Tibial nerve (tissue), 4 donors: ENCODE data around the gene ZCWPW2. TPM values are rescaled to one million over a fixed set of nuclear protein-coding genes. Genes with fewer than 3 reads are reported as not detected.

Experiments used
- DNase-seq, 2 donors: peaks; one replicate each; pipeline ENCODE4 v3.0.0-alpha.2; 2019; ENCODE audit warnings: low spot score in 2 of 2
- H3K27ac ChIP-seq, 4 donors: fragments of 200-600 bp; sonication (generic) in 3 of 4; one replicate each; pipeline ENCODE4 v1.5.1; 2017 to 2019; ENCODE audit warnings: mild to moderate bottlenecking in 1 of 4
- H3K27me3 ChIP-seq, 2 donors: fragments of 200-600 bp; sonication (generic) in 1 of 2; one replicate each; pipeline versions ENCODE4 v1.5.1 to v1.6.0; 2017 to 2019
- H3K36me3 ChIP-seq, 3 donors: fragments of 200-600 bp; sonication (generic); one replicate each; pipeline ENCODE4 v1.5.1; 2018 to 2019
- H3K4me1 ChIP-seq, 4 donors: fragments of 200-600 bp; sonication (generic) in 3 of 4; one replicate each; pipeline ENCODE4 v1.5.1; 2017 to 2019
- H3K4me3 ChIP-seq, 4 donors: fragments of 200-600 bp; sonication (generic) in 3 of 4; one replicate each; pipeline ENCODE4 v1.5.1; 2017 to 2019; ENCODE audit warnings: mild to moderate bottlenecking in 1 of 4, moderate library complexity in 1 of 4
- H3K9me3 ChIP-seq, 4 donors: fragments of 200-600 bp; sonication (generic) in 3 of 4; one replicate each; pipeline ENCODE4 v1.5.1; 2017 to 2019
- CTCF ChIP-seq, 5 experiments: fragments of 200-600 bp in 3 of 5; fragments of 450-650 bp in 2 of 5; sonication (generic) in 3 of 5; IDR thresholded peaks; one replicate each; pipeline ENCODE4 v1.5.1; 2016 to 2019; ENCODE audit warnings: antibody characterized with exemption in 5 of 5, mild to moderate bottlenecking in 3 of 5, moderate library complexity in 2 of 5
- EP300 ChIP-seq, 2 donors: sonication (generic); formaldehyde crosslinking; IDR thresholded peaks; one replicate each; pipeline ENCODE4 v1.6.1; 2017; ENCODE audit warnings: antibody characterized with exemption in 2 of 2, mild to moderate bottlenecking in 1 of 2
- POLR2A ChIP-seq, 2 donors: fragments of 450-650 bp; IDR thresholded peaks; one replicate each; pipeline ENCODE4 v1.6.1; 2017; ENCODE audit warnings: antibody characterized with exemption in 2 of 2, mild to moderate bottlenecking in 2 of 2, moderate library complexity in 2 of 2
- WGBS, 2 donors: methylation state at CpG; one replicate each; pipeline ENCODE4 v1.1.5; 2018; 5-methylcytosine and 5-hydroxymethylcytosine counted together
- total RNA-seq, 4 donors: library from RNA; depleted of rRNA; stranded (reverse); fragments of >200 nt; gene quantifications; one replicate each; pipeline ENCODE4 v1.1.0, GENCODE V29; 2016

The ZCWPW2 gene
- total RNA-seq, 4 donors from 2014 or later: 0.39 to 2.7 (median 0.89) TPM

- DNase-seq: no peak
- TF ChIP-seq EP300 (IDR thresholded peaks at IDR 0.05) (no peak), POLR2A (IDR thresholded peaks at IDR 0.05) (no peak), CTCF (IDR thresholded peaks at IDR 0.05) (no peak)
- WGBS, 2 donors: 0 to 3% methylated on average over 32 to 43 of the region's 55 CpGs
- peak overlapping the region; percentile 42 to 68 (median 58) for H3K4me3 ChIP-seq
- H3K27ac ChIP-seq: peak overlapping the region in 1 of 4 donors; percentile 38
- peaks cover 0 to 3% of the 10 kb centered on the region in 2 donors for H3K27me3 ChIP-seq
- H3K9me3 ChIP-seq: no peaks in the 10 kb centered on the region
- peaks cover 0 to 27% (median 8%) of the 10 kb centered on the region in 4 donors for H3K4me1 ChIP-seq
- H3K36me3 ChIP-seq: no peaks in the 10 kb centered on the region
These were observed 226.7 kb downstream of the ZCWPW2 start for GRCh38 chr3:28575100-28575745.

Other genes with a start within 250 kb of the ZCWPW2 start
- gene CMC1, start 107.1 kb upstream of the ZCWPW2 start, total RNA-seq: 10 to 100 TPM in 3 of 4 donors, 1 to 10 TPM in 1; 5.5 to 22.7 (median 17.3) TPM
- 100 to 1,000 TPM in 1 of 4 donors, 10 to 100 TPM in 3; 75.9 to 130 (median 88.2) TPM for gene AZI2, start 103 bp downstream of the ZCWPW2 start, total RNA-seq